HEK293 (cell line): ENCODE results near the gene KLK1.

Experiments used
- CTCF ChIA-PET: fragments of 350-600 bp; formaldehyde crosslinking; extraction: SDS; loops from one replicate; lab custom pipeline; 2021; ENCODE audit warnings: antibody characterized with exemption; lab: Yijun Ruan, JAX
- POLR2A ChIA-PET: fragments of 300-600 bp; formaldehyde crosslinking; extraction: SDS; loops from one replicate; lab custom pipeline; 2020; ENCODE audit warnings: antibody characterized with exemption, inconsistent platforms; lab: Yijun Ruan, JAX
- H3K27ac ChIP-seq: fragments of 200-500 bp; sonication (Bioruptor generic); 2 replicates; pipeline ENCODE4 v1.5.1; 2014; ENCODE audit warnings: low read depth, low read length, control low read depth, inconsistent platforms; ENCODE audit errors: extremely low read depth
- H3K36me3 ChIP-seq, 2 experiments: fragments of 200-500 bp in 1 of 2; sonication (Bioruptor generic) in 1 of 2; 1 replicate in 1 of 2; 2 replicates in 1 of 2; pipeline ENCODE4 v1.5.1; 2014 to 2017; ENCODE audit warnings: inconsistent platforms in 2 of 2, low read length in 2 of 2; ENCODE audit not compliant: control insufficient read depth in 2 of 2, insufficient read depth in 1 of 2
- H3K4me1 ChIP-seq: fragments of 200-500 bp; sonication (Bioruptor generic); 2 replicates; pipeline ENCODE4 v1.5.1; 2014; ENCODE audit warnings: mild to moderate bottlenecking, low read length, inconsistent platforms; ENCODE audit not compliant: control insufficient read depth, insufficient read depth
- H3K4me3 ChIP-seq: 2 replicates; pipeline ENCODE4 v1.5.1; 2011; ENCODE audit warnings: low read depth, mild to moderate bottlenecking, control low read depth, low read length, moderate library complexity
- H3K9me3 ChIP-seq: fragments of 200-500 bp; sonication (Bioruptor generic); 2 replicates; pipeline ENCODE4 v1.5.1; 2014; ENCODE audit warnings: low read depth, low read length, inconsistent platforms; ENCODE audit not compliant: control insufficient read depth, insufficient read depth
- BCL11B ChIP-seq: fragments of 450-650 bp; formaldehyde crosslinking; IDR thresholded peaks from 2 replicates; pipeline ENCODE4 v1.5.1; 2016; ENCODE audit warnings: low read depth, missing biosample characterization, missing genetic modification characterization
- GLIS1 ChIP-seq: fragments of 450-650 bp; formaldehyde crosslinking; IDR thresholded peaks from 2 replicates; pipeline ENCODE4 v1.5.1; 2016; ENCODE audit warnings: missing biosample characterization, missing genetic modification characterization
- KLF1 ChIP-seq: fragments of 450-650 bp; formaldehyde crosslinking; IDR thresholded peaks from 2 replicates; pipeline ENCODE4 v1.5.1; 2016; ENCODE audit warnings: missing biosample characterization, missing genetic modification characterization
- PATZ1 ChIP-seq: fragments of 450-650 bp; formaldehyde crosslinking; IDR thresholded peaks from 2 replicates; pipeline ENCODE4 v1.5.1; 2016; ENCODE audit warnings: missing biosample characterization, missing genetic modification characterization
- PBX3 ChIP-seq: sonication (generic); formaldehyde crosslinking; IDR thresholded peaks from 2 replicates; pipeline ENCODE4 v1.8.1; 2022; ENCODE audit warnings: mild to moderate bottlenecking, moderate library complexity, missing genetic modification reagents
- PRDM6 ChIP-seq: fragments of 450-650 bp; formaldehyde crosslinking; IDR thresholded peaks from 2 replicates; pipeline ENCODE4 v1.5.1; 2017; ENCODE audit warnings: missing biosample characterization, missing genetic modification characterization
- RBAK ChIP-seq: fragments of 450-650 bp; formaldehyde crosslinking; IDR thresholded peaks from 2 replicates; pipeline ENCODE4 v1.5.1; 2016; ENCODE audit warnings: missing biosample characterization, missing genetic modification characterization
- YY1 ChIP-seq: fragments of 450-650 bp; formaldehyde crosslinking; IDR thresholded peaks from 2 replicates; pipeline ENCODE4 v1.5.1; 2018; ENCODE audit warnings: missing biosample characterization, missing genetic modification characterization
- ZBTB1 ChIP-seq: fragments of 450-650 bp; formaldehyde crosslinking; IDR thresholded peaks from 2 replicates; pipeline ENCODE4 v1.5.1; 2016; ENCODE audit warnings: missing biosample characterization, missing genetic modification characterization
- ZBTB20 ChIP-seq: fragments of 450-650 bp; formaldehyde crosslinking; IDR thresholded peaks from 2 replicates; pipeline ENCODE4 v1.5.1; 2016; ENCODE audit warnings: missing biosample characterization, missing genetic modification characterization
- ZBTB44 ChIP-seq: fragments of 450-650 bp; IDR thresholded peaks from 2 replicates; pipeline ENCODE4 v1.5.1; 2018; ENCODE audit warnings: missing biosample characterization, mild to moderate bottlenecking, missing genetic modification characterization
- ZBTB6 ChIP-seq: fragments of 450-650 bp; formaldehyde crosslinking; IDR thresholded peaks from 2 replicates; pipeline ENCODE4 v1.5.1; 2017; ENCODE audit warnings: missing biosample characterization, missing genetic modification characterization
- ZFP69B ChIP-seq: fragments of 450-650 bp; formaldehyde crosslinking; IDR thresholded peaks from 2 replicates; pipeline ENCODE4 v1.5.1; 2016; ENCODE audit warnings: missing biosample characterization, missing genetic modification characterization
- ZNF133 ChIP-seq: fragments of 450-650 bp; formaldehyde crosslinking; IDR thresholded peaks from 2 replicates; pipeline ENCODE4 v1.5.1; 2016; ENCODE audit warnings: missing biosample characterization, missing genetic modification characterization
- ZNF2 ChIP-seq: fragments of 450-650 bp; formaldehyde crosslinking; IDR thresholded peaks from 2 replicates; pipeline ENCODE4 v1.5.1; 2016; ENCODE audit warnings: missing biosample characterization, missing genetic modification characterization
- ZNF223 ChIP-seq: fragments of 450-650 bp; formaldehyde crosslinking; IDR thresholded peaks from 2 replicates; pipeline ENCODE4 v1.5.1; 2016; ENCODE audit warnings: missing biosample characterization, missing genetic modification characterization
- ZNF24 ChIP-seq: fragments of 450-650 bp; formaldehyde crosslinking; IDR thresholded peaks from 2 replicates; pipeline ENCODE4 v1.5.1; 2016; ENCODE audit warnings: missing biosample characterization, missing genetic modification characterization
- ZNF362 ChIP-seq: fragments of 450-650 bp; formaldehyde crosslinking; IDR thresholded peaks from 2 replicates; pipeline ENCODE4 v1.5.1; 2016; ENCODE audit warnings: missing biosample characterization, missing genetic modification characterization
- ZNF398 ChIP-seq: fragments of 450-650 bp; formaldehyde crosslinking; IDR thresholded peaks from 2 replicates; pipeline ENCODE4 v1.5.1; 2017; ENCODE audit warnings: missing biosample characterization, missing genetic modification characterization
- ZNF558 ChIP-seq: fragments of 450-650 bp; formaldehyde crosslinking; IDR thresholded peaks from 2 replicates; pipeline ENCODE4 v1.5.1; 2016; ENCODE audit warnings: missing biosample characterization, missing genetic modification characterization
- ZSCAN16 ChIP-seq: fragments of 450-650 bp; formaldehyde crosslinking; IDR thresholded peaks from 2 replicates; pipeline ENCODE4 v1.5.1; 2016; ENCODE audit warnings: missing biosample characterization, missing genetic modification characterization

Gene KLK1

GRCh38 chr19:50801107-50801506, 22.5 kb downstream of the KLK1 start (continued):
- TF ChIP-seq ZBTB20 (tag by site-specific recombination), result peak; percentile 56; the same call in 1 of the 2 replicates
- no peak for TF ChIP-seq GLIS1 (tag by site-specific recombination)

- ChIA-PET POLR2A (no interaction called here), CTCF (interaction anchor here (6.5 kb wide), 1 partner anchor 122 kb away, joined by 52 read pairs; no protein-coding TSS in a partner anchor)
- Histone ChIP-seq H3K4me3 (no peak overlapping the region), H3K36me3 (peaks cover 38 to 84% of the 10 kb centered on the region in 2 experiments), H3K9me3 (no peaks in the 10 kb centered on the region), H3K4me1 (peaks cover 12% of the 10 kb centered on the region), H3K27ac (peak overlapping the region; percentile 25; the same call in 1 of the 2 replicates)
- TF ChIP-seq YY1 (tag by site-specific recombination), result no peak
- no peak for TF ChIP-seq ZNF398 (tag by site-specific recombination)
- TF ChIP-seq ZNF558 (tag by site-specific recombination), result no peak
- no peak for TF ChIP-seq ZNF24 (tag by site-specific recombination)
- TF ChIP-seq ZNF133 (tag by site-specific recombination), result no peak
- no peak for TF ChIP-seq ZNF362
- 0 out of 2 replicates have a peak, but pooled peaks have one; percentile 3 for TF ChIP-seq BCL11B (tag by site-specific recombination)
Measured at GRCh38 chr19:50799547-50799851, 24.1 kb downstream of the KLK1 start.

GRCh38 chr19:50798659-50799546, 24.7 kb downstream of the KLK1 start:
- H3K4me3 ChIP-seq, result no peak overlapping the region
- CTCF ChIA-PET, result interaction anchor here (6.5 to 9.4 kb wide), 2 partner anchors 122 to 123 kb away, joined by 52 to 79 read pairs; no protein-coding TSS in a partner anchor
- no peak overlapping the region; the same call in none of the 2 replicates for H3K27ac ChIP-seq
- H3K4me1 ChIP-seq, result peaks cover 15% of the 10 kb centered on the region
- no peaks in the 10 kb centered on the region for H3K9me3 ChIP-seq
- POLR2A ChIA-PET, result interaction anchor here (0.8 to 1.1 kb wide), 2 partner anchors 267 to 414 kb away, joined by 3 read pairs; partner anchors contain the start of gene POLD1
- peaks cover 38 to 84% of the 10 kb centered on the region in 2 experiments for H3K36me3 ChIP-seq
- TF ChIP-seq ZFP69B (tag by site-specific recombination) (no peak), ZBTB1 (tag by site-specific recombination) (no peak), ZBTB44 (tag by site-specific recombination) (no peak), PATZ1 (tag by site-specific recombination) (no peak), PRDM6 (tag by site-specific recombination) (no peak), RBAK (tag by site-specific recombination) (no peak), KLF1 (no peak), ZNF2 (tag by site-specific recombination) (no peak), ZNF223 (tag by site-specific recombination) (no peak), ZBTB6 (no peak), PBX3 (CRISPR knock-in tag) (no peak), ZSCAN16 (tag by site-specific recombination) (no peak)
